HCT116 (cell line): ENCODE measurements around the gene SETDB1. TPM values are rescaled to one million over a fixed set of nuclear protein-coding genes. Genes with fewer than 3 reads are reported as not detected.

Experiments
- ATAC-seq: fragments of 200-7000 bp; cut with Tn5 transposase; 2 replicates; pipeline ENCODE4 v1.9.1; 2020; ENCODE audit warnings: mild to moderate bottlenecking, moderate library complexity
- BruUV-seq: library from RNA; stranded (reverse); fragments of 400-500 nt; replicated peaks from 2 replicates; lab custom pipeline; 2021; lab: Mats Ljungman, UMichigan
- CTCF ChIA-PET: fragments of 300-600 bp; sonication (Branson Sonifier 250); formaldehyde crosslinking; loops from one replicate; lab custom pipeline; 2021; ENCODE audit warnings: antibody characterized with exemption; lab: Charles Lee
- POLR2A ChIA-PET: fragments of 300-600, 350-600 bp; sonication (Branson Sonifier 250); formaldehyde crosslinking; loops from one replicate; lab custom pipeline; 2021; ENCODE audit warnings: antibody characterized with exemption; lab: Charles Lee
- RAD21 ChIA-PET, 2 experiments: fragments of 300-600 bp; sonication (Branson Sonifier 250); formaldehyde crosslinking; loops; one replicate each; lab custom pipeline; 2023; ENCODE audit warnings: low total read pairs in 2 of 2; ENCODE audit not compliant: uncharacterized antibody in 2 of 2, unreplicated experiment in 2 of 2, low non-redundant PET in 1 of 2; lab: Charles Lee
- DNase-seq: peaks from one replicate; pipeline ENCODE4 v3.0.0-alpha.2; 2010; ENCODE audit warnings: low read depth, low spot score
- H2AFZ ChIP-seq: fragments of 200-600 bp; shearing (Covaris generic), sonication (generic); 2 replicates; pipeline ENCODE4 v1.6.1; 2017; ENCODE audit warnings: low read depth, mixed run types, mixed read lengths, antibody characterized with exemption, low read length; ENCODE audit not compliant: poor library complexity, severe bottlenecking
- H3K27ac ChIP-seq: 2 replicates; pipeline ENCODE4 v1.5.1; 2012; ENCODE audit warnings: low read depth, low read length
- H3K27me3 ChIP-seq: fragments of 200-600 bp; sonication (generic); 2 replicates; pipeline ENCODE4 v1.6.1; 2016; ENCODE audit warnings: mixed run types, low read length, mixed read lengths; ENCODE audit not compliant: insufficient read depth
- H3K36me3 ChIP-seq, 2 experiments: fragments of 200-500 bp in 1 of 2; fragments of 200-600 bp in 1 of 2; sonication (Bioruptor generic) in 1 of 2; sonication (generic) in 1 of 2; 2 replicates each; pipeline versions ENCODE4 v1.5.1 to v1.6.1; 2014 to 2016; ENCODE audit warnings: low read length in 2 of 2, inconsistent platforms in 1 of 2, mixed read lengths in 1 of 2, mixed run types in 1 of 2; ENCODE audit not compliant: insufficient read depth in 2 of 2, control insufficient read depth in 1 of 2
- H3K4me1 ChIP-seq, 2 experiments: fragments of 200-600 bp in 1 of 2; sonication (generic) in 1 of 2; 2 replicates each; pipeline versions ENCODE4 v1.5.1 to v1.6.1; 2012 to 2017; ENCODE audit warnings: low read length in 2 of 2, inconsistent platforms in 1 of 2, mild to moderate bottlenecking in 1 of 2, mixed read lengths in 1 of 2, mixed run types in 1 of 2, moderate library complexity in 1 of 2; ENCODE audit not compliant: insufficient read depth in 2 of 2, control insufficient read depth in 1 of 2
- H3K4me2 ChIP-seq: fragments of 200-600 bp; sonication (generic); 2 replicates; pipeline ENCODE4 v1.6.1; 2017; ENCODE audit warnings: mixed run types, low read length, mixed read lengths
- H3K4me3 ChIP-seq, 2 experiments: fragments of 200-600 bp in 1 of 2; sonication (generic) in 1 of 2; replicated peaks in 1 of 2; 2 replicates each; pipeline ENCODE4 v1.5.1; 2011 to 2016; ENCODE audit warnings: low read length in 2 of 2, control low read depth in 1 of 2, low read depth in 1 of 2, mild to moderate bottlenecking in 1 of 2, mixed read lengths in 1 of 2, mixed run types in 1 of 2
- H3K79me2 ChIP-seq: fragments of 200-600 bp; sonication (generic); 2 replicates; pipeline ENCODE4 v1.6.1; 2017; ENCODE audit warnings: mild to moderate bottlenecking, mixed run types, low read length, moderate library complexity, mixed read lengths; ENCODE audit not compliant: insufficient read depth
- H3K9ac ChIP-seq: fragments of 200-600 bp; sonication (generic); 2 replicates; pipeline ENCODE4 v1.6.1; 2016; ENCODE audit warnings: low read length, mixed read lengths
- H3K9me2 ChIP-seq: fragments of 200-600 bp; sonication (generic), shearing (Covaris generic); 2 replicates; pipeline ENCODE4 v1.6.1; 2017; ENCODE audit warnings: mixed run types, mild to moderate bottlenecking, moderate library complexity; ENCODE audit not compliant: insufficient read depth
- H3K9me3 ChIP-seq, 2 experiments: fragments of 200-500 bp in 1 of 2; fragments of 200-600 bp in 1 of 2; sonication (Bioruptor generic) in 1 of 2; sonication (generic) in 1 of 2; 2 replicates each; pipeline ENCODE4 v1.6.1; 2014 to 2017; ENCODE audit warnings: low read length in 2 of 2, mixed read lengths in 2 of 2, inconsistent platforms in 1 of 2, low read depth in 1 of 2, mild to moderate bottlenecking in 1 of 2, mixed run types in 1 of 2, moderate library complexity in 1 of 2; ENCODE audit not compliant: control insufficient read depth in 1 of 2, insufficient read depth in 1 of 2
- H4K20me1 ChIP-seq: fragments of 200-600 bp; sonication (generic), shearing (Covaris generic); 2 replicates; pipeline ENCODE4 v1.6.1; 2017; ENCODE audit warnings: mixed run types, mild to moderate bottlenecking, moderate library complexity; ENCODE audit not compliant: insufficient read depth
- CBX3 ChIP-seq: IDR thresholded peaks from 2 replicates; pipeline ENCODE4 v1.6.1; 2012; ENCODE audit warnings: low read depth
- EGR1 ChIP-seq: IDR thresholded peaks from 2 replicates; pipeline ENCODE4 v1.6.1; 2012; ENCODE audit warnings: low read depth
- ELF1 ChIP-seq: IDR thresholded peaks from 2 replicates; pipeline ENCODE4 v1.6.1; 2012; ENCODE audit warnings: low read depth, borderline replicate concordance
- FOSL1 ChIP-seq: IDR thresholded peaks from 2 replicates; pipeline ENCODE4 v1.6.1; 2012; ENCODE audit warnings: low read depth
- RAD21 ChIP-seq: IDR thresholded peaks from 2 replicates; pipeline ENCODE4 v1.6.1; 2012; ENCODE audit warnings: low read depth, mild to moderate bottlenecking
- SIN3A ChIP-seq: IDR thresholded peaks from 2 replicates; pipeline ENCODE4 v1.6.1; 2012; ENCODE audit warnings: low read depth
- TCF7L2 ChIP-seq: IDR thresholded peaks from 2 replicates; pipeline ENCODE4 v1.7.0; 2011; ENCODE audit warnings: borderline replicate concordance, inconsistent platforms; ENCODE audit not compliant: insufficient read depth, insufficient read length; ENCODE audit errors: extremely low read depth
- ZFX ChIP-seq: fragments of 450-650 bp; IDR thresholded peaks from 2 replicates; pipeline ENCODE4 v1.6.1; 2017
- intact Hi-C: fragments of 100-400 bp; cut with micrococcal nuclease; formaldehyde crosslinking; loops from 2 replicates; pipeline ENCODE4 v1.10.0; 2022
- total RNA-seq: library from RNA; stranded (reverse); gene quantifications from one replicate; pipeline ENCODE4 v1.2.1, GENCODE V29; 2021; ENCODE audit not compliant: unreplicated experiment
- TF ChIP-seq, protein P1 (sequence below): IDR thresholded peaks from 2 replicates; pipeline ENCODE4 v1.6.1; 2012; ENCODE audit warnings: low read depth
- TF ChIP-seq, protein P2 (sequence below): IDR thresholded peaks from 2 replicates; pipeline ENCODE4 v1.6.1; 2012

SETDB1 gene
- total RNA-seq, 1 experiment from 2014 or later = 54.3 TPM

DNA sequence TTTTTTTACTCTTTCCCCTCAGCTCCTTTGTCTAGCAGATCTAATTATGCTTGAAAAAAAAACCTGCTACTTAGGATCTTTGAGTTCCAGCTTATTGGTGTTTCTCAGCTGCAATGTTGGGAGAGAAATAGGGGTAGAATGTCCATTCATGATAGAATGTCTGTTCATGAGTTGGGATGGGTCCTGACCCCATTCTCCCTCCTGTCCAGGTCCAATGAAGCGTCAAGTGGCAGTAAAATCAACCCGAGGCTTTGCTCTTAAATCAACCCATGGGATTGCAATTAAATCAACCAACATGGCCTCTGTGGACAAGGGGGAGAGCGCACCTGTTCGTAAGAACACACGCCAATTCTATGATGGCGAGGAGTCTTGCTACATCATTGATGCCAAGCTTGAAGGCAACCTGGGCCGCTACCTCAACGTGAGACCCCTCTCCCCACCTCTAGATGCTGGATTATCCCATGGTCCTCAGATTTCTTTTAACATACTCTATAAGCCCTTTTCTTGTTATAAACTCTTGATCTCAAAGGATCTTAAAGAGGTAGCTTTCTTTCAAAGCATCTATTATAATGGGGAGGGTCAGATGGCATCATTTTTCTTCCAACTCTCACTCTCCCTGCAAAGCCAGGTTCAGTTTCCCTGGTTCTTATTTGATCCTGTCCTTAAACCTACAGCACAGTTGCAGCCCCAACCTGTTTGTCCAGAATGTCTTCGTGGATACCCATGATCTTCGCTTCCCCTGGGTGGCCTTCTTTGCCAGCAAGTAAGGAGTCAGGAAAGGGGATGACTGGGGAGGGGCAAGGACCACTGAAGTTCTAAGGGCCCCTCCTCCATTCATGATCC lies 37.4 kb downstream of the SETDB1 start:
- no peaks in the 10 kb centered on the region for H4K20me1 ChIP-seq
- H3K4me1 ChIP-seq = no peaks in the 10 kb centered on the region
- ChIA-PET RAD21 (no interaction called here), CTCF (no interaction called here), POLR2A (no interaction called here)
- H3K36me3 ChIP-seq = peaks cover 48 to 81% of the 10 kb centered on the region in 2 experiments
- TF ChIP-seq TCF7L2 (no peak), ZFX (no peak), SIN3A (no peak), CBX3 (no peak), FOSL1 (no peak), EGR1 (no peak), RAD21 (no peak), ELF1 (no peak)
- TF ChIP-seq, protein P1, sequence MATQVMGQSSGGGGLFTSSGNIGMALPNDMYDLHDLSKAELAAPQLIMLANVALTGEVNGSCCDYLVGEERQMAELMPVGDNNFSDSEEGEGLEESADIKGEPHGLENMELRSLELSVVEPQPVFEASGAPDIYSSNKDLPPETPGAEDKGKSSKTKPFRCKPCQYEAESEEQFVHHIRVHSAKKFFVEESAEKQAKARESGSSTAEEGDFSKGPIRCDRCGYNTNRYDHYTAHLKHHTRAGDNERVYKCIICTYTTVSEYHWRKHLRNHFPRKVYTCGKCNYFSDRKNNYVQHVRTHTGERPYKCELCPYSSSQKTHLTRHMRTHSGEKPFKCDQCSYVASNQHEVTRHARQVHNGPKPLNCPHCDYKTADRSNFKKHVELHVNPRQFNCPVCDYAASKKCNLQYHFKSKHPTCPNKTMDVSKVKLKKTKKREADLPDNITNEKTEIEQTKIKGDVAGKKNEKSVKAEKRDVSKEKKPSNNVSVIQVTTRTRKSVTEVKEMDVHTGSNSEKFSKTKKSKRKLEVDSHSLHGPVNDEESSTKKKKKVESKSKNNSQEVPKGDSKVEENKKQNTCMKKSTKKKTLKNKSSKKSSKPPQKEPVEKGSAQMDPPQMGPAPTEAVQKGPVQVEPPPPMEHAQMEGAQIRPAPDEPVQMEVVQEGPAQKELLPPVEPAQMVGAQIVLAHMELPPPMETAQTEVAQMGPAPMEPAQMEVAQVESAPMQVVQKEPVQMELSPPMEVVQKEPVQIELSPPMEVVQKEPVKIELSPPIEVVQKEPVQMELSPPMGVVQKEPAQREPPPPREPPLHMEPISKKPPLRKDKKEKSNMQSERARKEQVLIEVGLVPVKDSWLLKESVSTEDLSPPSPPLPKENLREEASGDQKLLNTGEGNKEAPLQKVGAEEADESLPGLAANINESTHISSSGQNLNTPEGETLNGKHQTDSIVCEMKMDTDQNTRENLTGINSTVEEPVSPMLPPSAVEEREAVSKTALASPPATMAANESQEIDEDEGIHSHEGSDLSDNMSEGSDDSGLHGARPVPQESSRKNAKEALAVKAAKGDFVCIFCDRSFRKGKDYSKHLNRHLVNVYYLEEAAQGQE = no peak
- TF ChIP-seq, protein P2, sequence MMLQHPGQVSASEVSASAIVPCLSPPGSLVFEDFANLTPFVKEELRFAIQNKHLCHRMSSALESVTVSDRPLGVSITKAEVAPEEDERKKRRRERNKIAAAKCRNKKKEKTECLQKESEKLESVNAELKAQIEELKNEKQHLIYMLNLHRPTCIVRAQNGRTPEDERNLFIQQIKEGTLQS = no peak
- H3K4me2 ChIP-seq = no peak overlapping the region
- intact Hi-C loops = no loop called here
- H3K9me3 ChIP-seq = no peaks in the 10 kb centered on the region
- peaks cover 6% of the 10 kb centered on the region; the same call in 1 of the 2 replicates for H3K79me2 ChIP-seq
- no TSS peak for BruUV-seq
- no peak overlapping the region for H3K9ac ChIP-seq
- ATAC-seq (no peak), DNase-seq (no peak)
- H3K4me3 ChIP-seq = no peak overlapping the region
- H3K9me2 ChIP-seq = no peaks in the 10 kb centered on the region
- H3K27me3 ChIP-seq = no peaks in the 10 kb centered on the region
- H2AFZ ChIP-seq = no peak overlapping the region
- no peak overlapping the region for H3K27ac ChIP-seq
